B cell (primary cell): ENCODE measurements around the gene PARD3. TPM values are rescaled to one million over a fixed set of nuclear protein-coding genes. Genes with fewer than 3 reads are reported as not detected.

ENCODE experiments used
- ATAC-seq: fragments of 200-7000 bp; cut with Tn5 transposase; one replicate; pipeline ENCODE4 v1.10.0; 2021; ENCODE audit warnings: low read depth, mild to moderate bottlenecking, moderate number of reproducible peaks, moderate library complexity
- CTCF ChIA-PET: fragments of 350-600 bp; sonication (Branson Sonifier 250); formaldehyde crosslinking; loops from one replicate; lab custom pipeline; 2021; ENCODE audit warnings: antibody characterized with exemption, inconsistent platforms; lab: Charles Lee
- POLR2A ChIA-PET: fragments of 350-600 bp; sonication (Branson Sonifier 250); formaldehyde crosslinking; loops from one replicate; lab custom pipeline; 2021; ENCODE audit warnings: antibody characterized with exemption; lab: Charles Lee
- DNase-seq: peaks from one replicate; pipeline ENCODE4 v3.0.0; 2013
- H2AFZ ChIP-seq: 2 replicates; pipeline ENCODE4 v1.6.1; 2012; ENCODE audit warnings: mild to moderate bottlenecking, low read depth, low read length; ENCODE audit not compliant: insufficient read depth, poor library complexity, severe bottlenecking
- H3K27ac ChIP-seq, 2 donors: 1 replicate in 1 of 2; 2 replicates in 1 of 2; pipeline ENCODE4 v1.5.1; 2012 to 2013; ENCODE audit warnings: low read length in 2 of 2, mild to moderate bottlenecking in 2 of 2, moderate library complexity in 1 of 2
- H3K27me3 ChIP-seq, 4 experiments: fragments of 200-600 bp in 1 of 4; sonication (generic) in 1 of 4; replicated peaks in 1 of 4; 1 replicate in 2 of 4; 2 replicates in 2 of 4; pipeline versions ENCODE4 v1.6.1 to v1.7.0; 2013 to 2016; ENCODE audit warnings: low read length in 3 of 4, mild to moderate bottlenecking in 2 of 4, mixed read lengths in 1 of 4, moderate library complexity in 1 of 4; ENCODE audit not compliant: insufficient read depth in 4 of 4, control insufficient read depth in 3 of 4; ENCODE audit errors: control extremely low read depth in 1 of 4
- H3K36me3 ChIP-seq, 2 experiments: replicated peaks in 1 of 2; 1 replicate in 1 of 2; 2 replicates in 1 of 2; pipeline versions ENCODE4 v1.6.1 to v1.7.1; 2013; ENCODE audit warnings: low read length in 1 of 2; ENCODE audit not compliant: insufficient read depth in 2 of 2, control insufficient read depth in 1 of 2; ENCODE audit errors: control extremely low read depth in 1 of 2, extremely low read depth in 1 of 2
- H3K4me1 ChIP-seq, 2 donors: fragments of 200-600 bp in 1 of 2; sonication (generic) in 1 of 2; 1 replicate in 1 of 2; 2 replicates in 1 of 2; pipeline versions ENCODE4 v1.5.1 to v1.6.1; 2013 to 2017; ENCODE audit warnings: low read length in 2 of 2; ENCODE audit not compliant: control insufficient read depth in 2 of 2, insufficient read depth in 2 of 2
- H3K4me2 ChIP-seq: replicated peaks from 2 replicates; pipeline ENCODE3; 2012; ENCODE audit warnings: mild to moderate bottlenecking, low read depth, low read length; ENCODE audit not compliant: poor library complexity, severe bottlenecking
- H3K4me3 ChIP-seq, 5 experiments: fragments of 200-600 bp in 1 of 5; sonication (generic) in 1 of 5; 1 replicate in 3 of 5; 2 replicates in 2 of 5; pipeline versions ENCODE4 v1.5.1 to v1.7.0; 2011 to 2016; ENCODE audit warnings: low read length in 4 of 5, mild to moderate bottlenecking in 4 of 5, low read depth in 2 of 5, control low read depth in 1 of 5, moderate library complexity in 1 of 5; ENCODE audit not compliant: insufficient read depth in 1 of 5; ENCODE audit errors: control extremely low read depth in 1 of 5, extremely low read depth in 1 of 5
- H3K79me2 ChIP-seq: fragments of 200-600 bp; sonication (generic); one replicate; pipeline ENCODE4 v1.6.0; 2016; ENCODE audit warnings: low read length; ENCODE audit not compliant: control insufficient read depth, insufficient read depth
- H3K9ac ChIP-seq: fragments of 200-600 bp; sonication (generic); 2 replicates; pipeline ENCODE4 v1.6.1; 2017; ENCODE audit warnings: mild to moderate bottlenecking, low read length, moderate library complexity
- H3K9me3 ChIP-seq, 3 donors: one replicate each; pipeline versions ENCODE4 v1.6.1 to v1.7.1; 2013; ENCODE audit warnings: low read length in 2 of 3; ENCODE audit not compliant: control insufficient read depth in 2 of 3, insufficient read depth in 1 of 3; ENCODE audit errors: control extremely low read depth in 1 of 3
- H4K20me1 ChIP-seq: 2 replicates; pipeline ENCODE4 v1.6.0; 2012; ENCODE audit warnings: mild to moderate bottlenecking, low read length; ENCODE audit not compliant: insufficient read depth, control insufficient read depth, poor library complexity, severe bottlenecking
- H3K27ac Mint-ChIP-seq: one replicate; pipeline ENCODE4 v1.8.0; 2021; ENCODE audit warnings: mixed read lengths
- H3K27me3 Mint-ChIP-seq: one replicate; pipeline ENCODE4 v1.8.0; 2021; ENCODE audit warnings: mixed read lengths
- H3K4me1 Mint-ChIP-seq: one replicate; pipeline ENCODE4 v1.8.0; 2021; ENCODE audit warnings: mixed read lengths
- H3K4me3 Mint-ChIP-seq: one replicate; pipeline ENCODE4 v1.8.0; 2021; ENCODE audit warnings: mixed read lengths
- H3K9me3 Mint-ChIP-seq: one replicate; pipeline ENCODE4 v1.8.0; 2022; ENCODE audit warnings: mixed read lengths; ENCODE audit not compliant: insufficient read depth
- EZH2 ChIP-seq: IDR thresholded peaks from 2 replicates; pipeline ENCODE4 v1.6.1; 2012; ENCODE audit warnings: borderline replicate concordance, low read depth, mild to moderate bottlenecking, moderate library complexity, low read length; ENCODE audit not compliant: insufficient read depth, poor library complexity, severe bottlenecking
- WGBS: methylation state at CpG from one replicate; pipeline ENCODE4 v1.1.5; 2013; ENCODE audit warnings: missing lambda C conversion rate; ENCODE audit not compliant: insufficient coverage; 5-methylcytosine and 5-hydroxymethylcytosine counted together
- intact Hi-C: fragments of 100-400 bp; cut with micrococcal nuclease; formaldehyde crosslinking; loops from one replicate; pipeline ENCODE4 v1.10.0; 2022
- polyA plus RNA-seq: library from polyadenylated mRNA; depleted of rRNA; stranded (reverse); fragments of >200 nt; gene quantifications from 2 replicates; pipeline ENCODE4 v1.2.3, GENCODE V29; 2012
- total RNA-seq, 2 donors: library from RNA; stranded (reverse); fragments of 120-200 nt in 1 of 2; gene quantifications; 1 replicate in 1 of 2; 2 replicates in 1 of 2; pipeline versions ENCODE4 v1.2.3 to v1.2.4, GENCODE V29; 2013 to 2022
- TF ChIP-seq, protein P1 (sequence below): fragments of 200-600 bp; IDR thresholded peaks from one replicate; pipeline ENCODE4 v1.8.0; 2022; ENCODE audit warnings: antibody characterized with exemption, mild to moderate bottlenecking

Gene PARD3
- total and polyA plus RNA-seq, 2 donors (not counting 1 experiment from before 2014, with no cell fraction given): not detected

DNA sequence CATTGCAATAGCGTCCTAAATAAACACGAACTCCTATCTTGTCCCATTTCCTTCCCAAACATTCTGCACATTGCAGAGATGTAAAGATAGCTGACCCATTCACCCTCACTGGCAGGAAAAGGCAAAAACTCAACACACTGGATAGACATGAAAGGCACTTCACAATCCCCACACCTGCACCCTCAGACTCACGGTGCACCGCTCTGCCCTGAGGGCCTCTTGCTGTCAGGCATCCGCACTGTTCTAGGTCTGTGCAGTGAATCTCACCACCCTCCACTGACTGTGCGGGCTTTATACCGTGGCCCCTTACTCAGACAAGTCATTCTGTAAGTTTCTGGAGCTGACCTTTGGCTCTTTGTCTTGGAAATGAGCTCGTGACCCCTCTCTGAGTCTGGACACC, 42.9 kb upstream of the PARD3 start:
- intact Hi-C loops: no loop called here
- 87% methylated on average over 8 of the region's 8 CpGs for WGBS
- H2AFZ ChIP-seq: no peak overlapping the region
- ChIA-PET CTCF (no interaction called here), POLR2A (no interaction called here)
- no peaks in the 10 kb centered on the region for H4K20me1 ChIP-seq
- DNase-seq (no peak), ATAC-seq (no peak)
- Mint-ChIP-seq H3K27me3 (peaks cover 5% of the 10 kb centered on the region), H3K27ac (no peak overlapping the region), H3K4me1 (no peaks in the 10 kb centered on the region), H3K9me3 (no peaks in the 10 kb centered on the region), H3K4me3 (no peak overlapping the region)
- TF ChIP-seq, protein P1, sequence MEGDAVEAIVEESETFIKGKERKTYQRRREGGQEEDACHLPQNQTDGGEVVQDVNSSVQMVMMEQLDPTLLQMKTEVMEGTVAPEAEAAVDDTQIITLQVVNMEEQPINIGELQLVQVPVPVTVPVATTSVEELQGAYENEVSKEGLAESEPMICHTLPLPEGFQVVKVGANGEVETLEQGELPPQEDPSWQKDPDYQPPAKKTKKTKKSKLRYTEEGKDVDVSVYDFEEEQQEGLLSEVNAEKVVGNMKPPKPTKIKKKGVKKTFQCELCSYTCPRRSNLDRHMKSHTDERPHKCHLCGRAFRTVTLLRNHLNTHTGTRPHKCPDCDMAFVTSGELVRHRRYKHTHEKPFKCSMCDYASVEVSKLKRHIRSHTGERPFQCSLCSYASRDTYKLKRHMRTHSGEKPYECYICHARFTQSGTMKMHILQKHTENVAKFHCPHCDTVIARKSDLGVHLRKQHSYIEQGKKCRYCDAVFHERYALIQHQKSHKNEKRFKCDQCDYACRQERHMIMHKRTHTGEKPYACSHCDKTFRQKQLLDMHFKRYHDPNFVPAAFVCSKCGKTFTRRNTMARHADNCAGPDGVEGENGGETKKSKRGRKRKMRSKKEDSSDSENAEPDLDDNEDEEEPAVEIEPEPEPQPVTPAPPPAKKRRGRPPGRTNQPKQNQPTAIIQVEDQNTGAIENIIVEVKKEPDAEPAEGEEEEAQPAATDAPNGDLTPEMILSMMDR: no peak
- TF ChIP-seq EZH2: no peak
- H3K4me1 ChIP-seq: no peaks in the 10 kb centered on the region
- no peaks in the 10 kb centered on the region for H3K79me2 ChIP-seq
- H3K27me3 ChIP-seq: peaks cover 0 to 4% (median 0%) of the 10 kb centered on the region in 4 experiments
- no peak overlapping the region for H3K9ac ChIP-seq
- no peak overlapping the region for H3K4me3 ChIP-seq
- H3K36me3 ChIP-seq: no peaks in the 10 kb centered on the region
- H3K4me2 ChIP-seq: no peak overlapping the region
- no peak overlapping the region for H3K27ac ChIP-seq
- H3K9me3 ChIP-seq: peaks cover 0 to 4% (median 0%) of the 10 kb centered on the region in 3 donors

DNA sequence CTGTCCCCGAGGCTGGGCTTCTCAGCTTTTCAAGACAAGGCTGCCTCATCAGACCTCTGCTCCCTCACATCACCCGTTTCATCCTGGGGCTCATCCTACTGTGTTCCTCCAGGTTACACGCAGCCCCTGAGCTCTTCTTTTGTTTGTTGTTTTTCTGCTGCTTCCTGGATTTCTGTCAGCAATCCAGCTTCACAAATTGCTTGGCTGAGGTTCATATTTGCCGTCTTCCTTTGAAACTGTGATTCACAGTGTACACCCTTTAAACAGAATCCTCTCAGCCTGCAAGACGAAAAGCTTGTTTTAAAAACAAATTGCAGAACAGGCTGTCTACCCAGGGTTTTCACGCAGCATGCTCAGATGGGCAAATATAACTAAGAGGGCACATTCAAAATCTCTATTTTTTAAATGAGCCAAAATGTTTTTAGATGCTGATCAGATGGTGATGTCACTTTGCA, 39.1 kb upstream of the PARD3 start:
- 52% methylated on average over 5 of the region's 6 CpGs for WGBS
- Mint-ChIP-seq H3K4me3 (no peak overlapping the region), H3K27me3 (peaks cover 5% of the 10 kb centered on the region), H3K9me3 (no peaks in the 10 kb centered on the region), H3K4me1 (no peaks in the 10 kb centered on the region), H3K27ac (no peak overlapping the region)
- ChIA-PET CTCF (no interaction called here), POLR2A (no interaction called here)
- intact Hi-C loops: no loop called here
- no peaks in the 10 kb centered on the region for H4K20me1 ChIP-seq
- H3K36me3 ChIP-seq: no peaks in the 10 kb centered on the region
- no peak overlapping the region for H3K4me2 ChIP-seq
- H3K9ac ChIP-seq: no peak overlapping the region
- H3K27me3 ChIP-seq: peaks cover 0 to 4% (median 0%) of the 10 kb centered on the region in 4 experiments
- TF ChIP-seq, protein P1: no peak
- no peak for TF ChIP-seq EZH2
- H3K9me3 ChIP-seq: no peaks in the 10 kb centered on the region
- H2AFZ ChIP-seq: no peak overlapping the region
- H3K79me2 ChIP-seq: no peaks in the 10 kb centered on the region
- ATAC-seq (no peak), DNase-seq (no peak)
- no peak overlapping the region for H3K27ac ChIP-seq
- H3K4me1 ChIP-seq: no peaks in the 10 kb centered on the region
- no peak overlapping the region for H3K4me3 ChIP-seq
